Panc1 (cell line): ENCODE results near the gene ARSG. TPM values are rescaled to one million over a fixed set of nuclear protein-coding genes. Genes with fewer than 3 reads are reported as not detected.
A peak's percentile ranks its signal among the peaks of the same experiment; 100 is the strongest.

ENCODE experiments used
- ATAC-seq: fragments of 200-7000 bp; cut with Tn5 transposase; 2 replicates; pipeline ENCODE4 v1.9.1; 2020; ENCODE audit warnings: mild to moderate bottlenecking, moderate library complexity
- BruUV-seq: library from RNA; stranded (reverse); fragments of 400-500 nt; replicated peaks from 2 replicates; lab custom pipeline; 2021; lab: Mats Ljungman, UMichigan
- CTCF ChIA-PET: fragments of 300-600 bp; sonication (Branson Sonifier 250); formaldehyde crosslinking; loops from one replicate; lab custom pipeline; 2022; ENCODE audit warnings: antibody characterized with exemption; lab: Charles Lee
- POLR2A ChIA-PET: fragments of 300-600 bp; sonication (Branson Sonifier 250); formaldehyde crosslinking; loops from one replicate; lab custom pipeline; 2022; ENCODE audit warnings: antibody characterized with exemption; lab: Charles Lee
- DNase-seq: peaks from one replicate; pipeline ENCODE4 v3.0.0-alpha.2; 2010; ENCODE audit warnings: low read depth, low spot score
- H3K27ac ChIP-seq: 2 replicates; pipeline ENCODE4 v1.5.1; 2011; ENCODE audit warnings: mild to moderate bottlenecking, low read length, inconsistent platforms
- H3K27me3 ChIP-seq: fragments of 200-500 bp; sonication (Bioruptor generic); 2 replicates; pipeline ENCODE4 v1.6.0; 2014; ENCODE audit warnings: low read length, inconsistent platforms; ENCODE audit not compliant: control insufficient read depth, insufficient read depth
- H3K36me3 ChIP-seq: fragments of 200-500 bp; sonication (Bioruptor generic); 2 replicates; pipeline ENCODE4 v1.5.1; 2014; ENCODE audit warnings: inconsistent platforms, mild to moderate bottlenecking, low read length, moderate library complexity; ENCODE audit not compliant: control insufficient read depth, insufficient read depth
- H3K4me1 ChIP-seq: 2 replicates; pipeline ENCODE4 v1.5.1; 2011; ENCODE audit warnings: inconsistent platforms, mild to moderate bottlenecking, low read length, moderate library complexity; ENCODE audit not compliant: control insufficient read depth, insufficient read depth
- H3K4me3 ChIP-seq, 2 experiments: 2 replicates each; pipeline ENCODE4 v1.5.1; 2011 to 2012; ENCODE audit warnings: low read depth in 2 of 2, low read length in 2 of 2, mild to moderate bottlenecking in 2 of 2, inconsistent platforms in 1 of 2, moderate library complexity in 1 of 2
- H3K9me3 ChIP-seq: fragments of 200-500 bp; sonication (Bioruptor generic); 2 replicates; pipeline ENCODE4 v1.5.1; 2014; ENCODE audit warnings: low read depth, mild to moderate bottlenecking, inconsistent platforms, low read length, moderate library complexity; ENCODE audit not compliant: control insufficient read depth, insufficient read depth
- CTCF ChIP-seq: fragments of 450-650 bp; IDR thresholded peaks from 2 replicates; pipeline ENCODE4 v1.5.1; 2017; ENCODE audit warnings: mild to moderate bottlenecking
- POLR2AphosphoS5 ChIP-seq: IDR thresholded peaks from 2 replicates; pipeline ENCODE4 v1.6.1; 2012; ENCODE audit warnings: mild to moderate bottlenecking, low read depth, low read length, moderate library complexity
- TCF7L2 ChIP-seq: IDR thresholded peaks from 2 replicates; pipeline ENCODE4 v1.6.1; 2011; ENCODE audit warnings: mild to moderate bottlenecking, low read depth, low read length, inconsistent platforms
- in situ Hi-C: cut with HindIII; loops from 2 replicates; pipeline ENCODE4 v1.10.0; 2016; ENCODE audit warnings: low sequenced_read_pairs, low pct_unique_long_range_greater_than_20kb
- intact Hi-C: fragments of 100-400 bp; cut with micrococcal nuclease; formaldehyde crosslinking; loops from one replicate; pipeline ENCODE4 v1.10.0; 2022; ENCODE audit not compliant: unreplicated experiment
- total RNA-seq: library from RNA; stranded (reverse); gene quantifications from one replicate; pipeline ENCODE4 v1.2.1, GENCODE V29; 2021; ENCODE audit not compliant: unreplicated experiment
- TF ChIP-seq, protein P1 (sequence below), 2 experiments: IDR thresholded peaks; 2 replicates each; pipeline ENCODE4 v1.6.1; 2011 to 2012; ENCODE audit warnings: low read depth in 2 of 2, control low read depth in 1 of 2, low read length in 1 of 2, mild to moderate bottlenecking in 1 of 2, moderate library complexity in 1 of 2; ENCODE audit not compliant: insufficient read depth in 1 of 2

ARSG gene
- total RNA-seq, 1 experiment from 2014 or later: 2.3 TPM

DNA sequence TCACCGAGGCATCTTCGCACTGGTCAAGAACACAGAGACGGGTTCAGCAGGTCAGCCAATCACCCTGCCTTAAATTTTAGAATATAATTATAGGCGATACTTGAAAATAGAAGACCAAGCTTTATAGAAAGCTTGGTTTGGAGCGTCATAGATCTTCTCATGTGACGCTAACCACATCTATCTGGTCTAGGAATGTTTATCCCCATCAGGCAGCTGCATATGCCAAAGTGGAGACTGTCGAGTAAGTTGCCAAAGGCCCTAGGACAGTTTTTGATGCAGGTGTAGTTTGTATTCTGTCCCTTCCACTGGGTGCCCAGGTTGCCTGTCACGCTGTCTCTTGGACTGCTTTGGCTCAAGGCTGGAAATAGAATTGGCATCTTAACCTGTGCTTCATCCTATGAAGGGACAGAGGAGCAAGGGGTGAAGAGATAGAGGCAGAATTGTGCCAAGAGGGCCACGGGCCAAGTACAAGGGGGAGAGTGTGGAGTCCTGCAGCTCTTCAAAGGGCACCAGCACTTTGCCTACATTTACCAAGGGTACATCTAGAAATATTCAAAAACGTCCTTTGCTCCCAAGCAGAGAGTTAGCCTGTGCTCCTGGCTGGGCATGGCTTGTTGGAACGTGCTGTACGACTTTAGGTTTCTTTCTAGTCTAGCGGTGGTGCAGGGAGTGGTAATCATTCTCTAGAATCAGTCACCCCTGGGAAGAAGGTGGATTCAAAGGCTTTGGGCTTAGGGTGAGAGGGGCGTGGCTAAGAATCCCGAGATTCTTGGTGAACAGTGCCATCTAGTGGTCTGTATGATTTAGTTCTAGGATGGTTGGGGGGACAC is 171.3 kb downstream of the ARSG start:
- no peak for TF ChIP-seq POLR2AphosphoS5
- peak; percentile 71 for TF ChIP-seq CTCF
- CTCF ChIA-PET: no interaction called here
- intact Hi-C loops: loop anchor here (2.0 to 10.0 kb wide), 5 partner anchors 200 to 498 kb away; no protein-coding TSS in a partner anchor
- Histone ChIP-seq H3K9me3 (no peaks in the 10 kb centered on the region), H3K4me1 (no peaks in the 10 kb centered on the region; the same call in none of the 2 replicates), H3K27ac (no peak overlapping the region), H3K36me3 (no peaks in the 10 kb centered on the region), H3K4me3 (no peak overlapping the region), H3K27me3 (no peaks in the 10 kb centered on the region)
- in situ Hi-C loops: no loop called here
- POLR2A ChIA-PET: no interaction called here
- no TSS peak for BruUV-seq
- ATAC-seq (peak; percentile 95), DNase-seq (no peak)

GRCh38 chr17:68463211-68464019 is 172.1 kb downstream of the ARSG start:
- in situ Hi-C loops: no loop called here
- ATAC-seq: no peak

More at GRCh38 chr17:68463211-68464019, 172.1 kb downstream of the ARSG start:
- TF ChIP-seq CTCF (peak; percentile 40), TCF7L2 (no peak)
- TF ChIP-seq, protein P1, sequence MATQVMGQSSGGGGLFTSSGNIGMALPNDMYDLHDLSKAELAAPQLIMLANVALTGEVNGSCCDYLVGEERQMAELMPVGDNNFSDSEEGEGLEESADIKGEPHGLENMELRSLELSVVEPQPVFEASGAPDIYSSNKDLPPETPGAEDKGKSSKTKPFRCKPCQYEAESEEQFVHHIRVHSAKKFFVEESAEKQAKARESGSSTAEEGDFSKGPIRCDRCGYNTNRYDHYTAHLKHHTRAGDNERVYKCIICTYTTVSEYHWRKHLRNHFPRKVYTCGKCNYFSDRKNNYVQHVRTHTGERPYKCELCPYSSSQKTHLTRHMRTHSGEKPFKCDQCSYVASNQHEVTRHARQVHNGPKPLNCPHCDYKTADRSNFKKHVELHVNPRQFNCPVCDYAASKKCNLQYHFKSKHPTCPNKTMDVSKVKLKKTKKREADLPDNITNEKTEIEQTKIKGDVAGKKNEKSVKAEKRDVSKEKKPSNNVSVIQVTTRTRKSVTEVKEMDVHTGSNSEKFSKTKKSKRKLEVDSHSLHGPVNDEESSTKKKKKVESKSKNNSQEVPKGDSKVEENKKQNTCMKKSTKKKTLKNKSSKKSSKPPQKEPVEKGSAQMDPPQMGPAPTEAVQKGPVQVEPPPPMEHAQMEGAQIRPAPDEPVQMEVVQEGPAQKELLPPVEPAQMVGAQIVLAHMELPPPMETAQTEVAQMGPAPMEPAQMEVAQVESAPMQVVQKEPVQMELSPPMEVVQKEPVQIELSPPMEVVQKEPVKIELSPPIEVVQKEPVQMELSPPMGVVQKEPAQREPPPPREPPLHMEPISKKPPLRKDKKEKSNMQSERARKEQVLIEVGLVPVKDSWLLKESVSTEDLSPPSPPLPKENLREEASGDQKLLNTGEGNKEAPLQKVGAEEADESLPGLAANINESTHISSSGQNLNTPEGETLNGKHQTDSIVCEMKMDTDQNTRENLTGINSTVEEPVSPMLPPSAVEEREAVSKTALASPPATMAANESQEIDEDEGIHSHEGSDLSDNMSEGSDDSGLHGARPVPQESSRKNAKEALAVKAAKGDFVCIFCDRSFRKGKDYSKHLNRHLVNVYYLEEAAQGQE (IDR thresholded peaks at IDR 0.05; ENCODE audit: insufficient read depth in 1 of 2, low read depth in 2 of 2, low read length in 1 of 2): no peak
- no TSS peak for BruUV-seq
- no peaks in the 10 kb centered on the region for H3K36me3 ChIP-seq
- H3K4me1 ChIP-seq: no peaks in the 10 kb centered on the region; the same call in 1 of the 2 replicates
- ChIA-PET CTCF (interaction anchor here (0.7 kb wide), 1 partner anchor 11 kb away, joined by 3 read pairs; no protein-coding TSS in a partner anchor), POLR2A (no interaction called here)
- no peak overlapping the region for H3K27ac ChIP-seq
- no peak overlapping the region for H3K4me3 ChIP-seq
- H3K27me3 ChIP-seq: no peaks in the 10 kb centered on the region
- H3K9me3 ChIP-seq: no peaks in the 10 kb centered on the region
- intact Hi-C loops: loop anchor here (2.0 to 10.0 kb wide), 5 partner anchors 201 to 499 kb away; no protein-coding TSS in a partner anchor
- DNase-seq: no peak
